Activated T-helper 1 cell treated with anti-CD3 and anti-CD28 coated beads, Interleukin-12 subunit alpha, Interleukin-12 subunit beta, Interleukin-2, Interleukin-4 antibody, amounts not matched to agents 30 ng/mL and 10 ng/mL and 1 ng/mL, durations not matched to agents 14 hours and 24 hours and 36 hours (primary cell): ENCODE measurements around the gene WDR90. TPM values are rescaled to one million over a fixed set of nuclear protein-coding genes. Genes with fewer than 3 reads are reported as not detected.

ENCODE experiments used
- DNase-seq: peaks from one replicate; pipeline ENCODE4 v3.0.0; 2021; ENCODE audit warnings: low spot score
- H3K27ac Mint-ChIP-seq: one replicate; pipeline ENCODE4 v1.8.0; 2021; ENCODE audit warnings: mild to moderate bottlenecking, mixed read lengths
- H3K27me3 Mint-ChIP-seq: one replicate; pipeline ENCODE4 v1.8.0; 2022; ENCODE audit warnings: mild to moderate bottlenecking, moderate library complexity, mixed read lengths; ENCODE audit not compliant: insufficient read depth
- H3K36me3 Mint-ChIP-seq: one replicate; pipeline ENCODE4 v1.8.0; 2021; ENCODE audit warnings: low read depth, mixed read lengths
- H3K4me1 Mint-ChIP-seq: one replicate; pipeline ENCODE4 v1.8.0; 2021; ENCODE audit warnings: low read depth, mixed read lengths
- H3K4me3 Mint-ChIP-seq: one replicate; pipeline ENCODE4 v1.8.0; 2021; ENCODE audit warnings: mild to moderate bottlenecking, moderate library complexity, mixed read lengths
- H3K9me3 Mint-ChIP-seq: one replicate; pipeline ENCODE4 v1.8.0; 2021; ENCODE audit warnings: mixed read lengths
- intact Hi-C: fragments of 100-400 bp; cut with micrococcal nuclease; formaldehyde crosslinking; loops from one replicate; pipeline ENCODE4 v1.15.1; 2024
- total RNA-seq: library from RNA; stranded (reverse); gene quantifications from 2 replicates; pipeline ENCODE4 v1.2.3, GENCODE V29; 2022

WDR90 gene
- total RNA-seq, 1 donor from 2014 or later, result 82.3 TPM

GRCh38 chr16:620700-621525, 28.3 kb upstream of the WDR90 start:
- H3K4me3 Mint-ChIP-seq, result no peak overlapping the region
- H3K27ac Mint-ChIP-seq, result no peak overlapping the region
- DNase-seq, result no peak
- intact Hi-C loops, result no loop called here
- no peaks in the 10 kb centered on the region for H3K27me3 Mint-ChIP-seq
- no peaks in the 10 kb centered on the region for H3K9me3 Mint-ChIP-seq
- no peaks in the 10 kb centered on the region for H3K4me1 Mint-ChIP-seq
- H3K36me3 Mint-ChIP-seq, result no peaks in the 10 kb centered on the region

DNA sequence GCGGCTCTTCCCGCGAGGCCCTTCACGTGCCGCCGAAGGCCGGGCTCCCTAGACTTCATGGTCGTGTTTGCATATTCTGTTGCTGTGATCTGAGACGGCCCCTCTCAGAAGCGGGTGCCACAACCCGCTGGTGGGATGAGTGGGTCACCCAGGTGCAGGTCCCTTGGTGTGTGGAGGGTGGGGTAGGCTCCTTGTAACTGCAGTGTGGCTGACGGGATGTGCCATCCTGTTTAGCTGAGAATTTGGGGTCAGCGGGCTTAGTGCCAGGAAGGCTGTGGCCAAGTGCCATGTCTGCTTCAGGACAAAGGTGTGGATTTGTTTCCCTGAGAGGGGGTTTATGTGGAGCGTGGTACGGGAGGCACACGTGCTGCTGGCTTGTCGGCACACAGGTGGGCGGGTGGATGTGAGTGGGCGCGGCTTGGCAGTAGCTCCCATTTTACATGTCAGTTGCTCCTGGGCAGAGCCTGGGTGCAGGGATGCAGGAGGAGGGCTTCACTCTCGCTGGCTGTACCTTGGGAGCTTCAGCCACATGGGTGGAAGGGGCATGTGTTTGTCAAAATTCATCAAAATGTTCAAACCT, 27.5 kb upstream of the WDR90 start:
- no peaks in the 10 kb centered on the region for H3K4me1 Mint-ChIP-seq
- H3K27me3 Mint-ChIP-seq, result no peaks in the 10 kb centered on the region
- no peak overlapping the region for H3K27ac Mint-ChIP-seq
- H3K9me3 Mint-ChIP-seq, result no peaks in the 10 kb centered on the region
- H3K36me3 Mint-ChIP-seq, result no peaks in the 10 kb centered on the region
- intact Hi-C loops, result no loop called here
- no peak overlapping the region for H3K4me3 Mint-ChIP-seq
- DNase-seq, result no peak

DNA sequence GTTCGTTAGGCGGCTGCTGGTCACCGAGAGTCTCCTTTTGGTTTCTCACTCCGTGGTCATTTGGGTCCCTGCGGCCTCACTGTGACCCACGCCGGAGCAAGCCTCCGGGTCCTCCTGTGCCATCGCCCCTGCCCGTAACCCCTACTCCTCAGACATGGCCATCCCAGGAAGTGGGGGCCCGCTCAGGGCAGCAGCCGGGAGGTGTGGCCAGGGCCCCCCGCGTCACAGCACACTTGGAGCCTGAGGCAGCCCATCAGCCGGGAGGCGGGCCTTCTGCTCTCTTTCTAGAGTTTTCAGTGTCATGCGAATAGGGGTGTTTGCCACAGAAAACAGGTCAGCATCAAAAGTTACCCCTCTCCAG, 26.3 kb upstream of the WDR90 start:
- Mint-ChIP-seq H3K27ac (no peak overlapping the region), H3K36me3 (no peaks in the 10 kb centered on the region), H3K9me3 (no peaks in the 10 kb centered on the region), H3K27me3 (no peaks in the 10 kb centered on the region), H3K4me3 (no peak overlapping the region), H3K4me1 (no peaks in the 10 kb centered on the region)
- no peak for DNase-seq
- intact Hi-C loops, result no loop called here

DNA sequence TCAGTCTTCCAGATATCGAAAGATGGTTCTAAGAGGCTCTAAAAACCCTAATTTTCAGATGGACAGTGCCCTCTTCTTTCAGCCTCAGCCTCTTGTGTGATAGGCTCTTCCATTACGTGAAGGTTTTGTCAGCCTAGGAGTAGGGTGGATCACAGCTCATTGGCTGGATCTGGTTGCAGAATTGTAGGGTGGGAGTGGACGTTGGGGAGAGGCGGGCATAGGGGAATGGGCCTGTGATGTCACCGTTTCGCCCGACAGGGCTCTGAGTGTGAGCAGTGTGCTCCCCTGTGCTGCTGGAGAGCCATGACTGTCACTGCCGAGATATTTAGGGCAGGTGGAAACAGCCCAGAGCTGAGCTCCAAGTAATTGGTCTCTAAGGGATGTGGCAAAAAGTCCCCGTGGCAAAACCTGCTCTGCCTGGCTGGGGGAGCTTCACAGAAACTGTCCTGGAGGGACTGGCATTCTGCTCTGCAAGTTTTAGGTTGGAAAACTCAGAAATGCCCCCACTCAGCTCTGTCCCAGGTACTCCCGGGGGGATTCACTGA, 24.6 kb upstream of the WDR90 start:
- Mint-ChIP-seq H3K27ac (no peak overlapping the region), H3K4me3 (no peak overlapping the region), H3K36me3 (no peaks in the 10 kb centered on the region), H3K4me1 (no peaks in the 10 kb centered on the region), H3K27me3 (no peaks in the 10 kb centered on the region), H3K9me3 (no peaks in the 10 kb centered on the region)
- intact Hi-C loops, result no loop called here
- no peak for DNase-seq

DNA sequence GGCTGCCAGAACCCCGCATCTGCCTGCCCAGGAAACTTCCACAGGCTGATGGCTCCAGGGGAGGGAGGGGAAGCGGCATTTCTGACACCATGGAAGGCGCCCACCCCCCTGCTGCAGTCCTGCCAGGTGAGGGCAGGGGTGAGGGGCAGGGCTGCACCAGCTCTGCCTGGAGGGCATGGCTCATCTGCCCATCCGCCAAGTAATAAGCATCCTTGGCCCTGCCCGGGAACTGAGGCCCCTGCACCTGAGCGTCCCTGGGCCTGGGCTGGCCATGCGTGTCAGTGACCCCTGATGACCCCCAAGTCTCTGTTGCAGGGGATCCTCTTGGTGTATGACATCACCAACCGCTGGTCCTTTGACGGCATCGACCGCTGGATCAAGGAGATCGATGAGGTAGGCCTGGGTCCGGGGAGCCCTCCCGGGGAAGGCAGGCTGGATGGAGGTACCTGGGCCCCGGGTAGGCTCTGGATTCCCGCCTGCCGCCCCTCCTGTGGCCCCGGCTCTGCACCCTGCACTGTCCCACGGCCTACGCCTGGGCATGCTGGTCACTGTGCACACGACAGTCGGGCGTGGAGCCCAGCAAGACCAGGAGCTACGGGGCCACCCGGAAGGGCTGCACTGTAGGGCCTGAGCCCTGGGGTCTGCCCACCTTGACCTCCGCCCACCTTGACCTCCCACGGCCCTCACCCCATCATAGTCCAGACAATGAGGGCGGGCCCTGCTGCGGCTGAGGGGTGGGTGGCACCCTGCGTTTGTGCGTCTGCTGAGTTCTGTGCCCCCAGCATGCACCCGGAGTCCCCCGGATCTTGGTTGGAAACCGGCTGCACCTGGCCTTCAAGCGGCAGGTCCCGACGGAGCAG, 23.8 kb upstream of the WDR90 start:
- DNase-seq, result no peak
- no peak overlapping the region for H3K4me3 Mint-ChIP-seq
- H3K4me1 Mint-ChIP-seq, result no peaks in the 10 kb centered on the region
- H3K9me3 Mint-ChIP-seq, result no peaks in the 10 kb centered on the region
- intact Hi-C loops, result no loop called here
- H3K27ac Mint-ChIP-seq, result no peak overlapping the region
- H3K27me3 Mint-ChIP-seq, result no peaks in the 10 kb centered on the region
- no peaks in the 10 kb centered on the region for H3K36me3 Mint-ChIP-seq

DNA sequence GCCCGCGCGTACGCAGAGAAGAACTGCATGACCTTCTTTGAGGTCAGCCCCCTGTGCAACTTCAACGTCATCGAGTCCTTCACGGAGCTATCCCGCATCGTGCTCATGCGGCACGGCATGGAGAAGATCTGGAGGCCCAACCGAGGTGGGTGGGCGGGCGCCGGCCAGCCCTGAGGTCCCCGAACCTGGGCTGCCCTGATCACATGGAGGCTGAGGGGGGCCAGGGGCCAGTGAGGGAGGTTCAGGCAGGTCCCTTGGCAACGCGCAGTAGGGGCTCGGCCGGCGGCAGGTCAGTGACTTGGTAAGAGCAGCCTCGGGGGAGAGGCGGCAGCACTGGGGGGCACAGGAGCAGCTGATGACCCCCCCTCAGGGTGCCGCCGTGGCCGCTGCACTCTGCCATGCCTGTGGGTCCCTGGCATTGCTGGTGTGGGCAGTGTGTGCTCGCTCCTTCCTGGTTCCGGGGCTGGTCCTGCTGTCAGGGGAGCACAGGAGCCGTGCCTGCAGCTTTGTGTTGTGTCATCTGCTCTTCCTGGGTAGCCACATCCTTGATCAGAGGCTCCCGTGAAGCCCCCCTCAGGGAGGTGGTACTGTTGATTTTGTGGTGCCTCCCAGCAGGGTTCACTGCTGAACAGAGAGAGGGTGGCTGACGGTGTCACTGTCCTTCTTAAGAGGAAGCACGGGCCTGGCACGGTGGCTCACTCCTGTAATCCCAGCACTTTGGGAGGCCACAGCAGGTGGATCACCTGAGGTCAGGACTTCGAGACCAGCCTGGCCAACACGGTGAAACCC, 23.0 kb upstream of the WDR90 start:
- H3K27ac Mint-ChIP-seq, result no peak overlapping the region
- no peaks in the 10 kb centered on the region for H3K36me3 Mint-ChIP-seq
- no peaks in the 10 kb centered on the region for H3K4me1 Mint-ChIP-seq
- H3K27me3 Mint-ChIP-seq, result no peaks in the 10 kb centered on the region
- H3K9me3 Mint-ChIP-seq, result no peaks in the 10 kb centered on the region
- H3K4me3 Mint-ChIP-seq, result no peak overlapping the region
- intact Hi-C loops, result no loop called here
- no peak for DNase-seq

- no peaks in the 10 kb centered on the region for H3K36me3 Mint-ChIP-seq
- H3K4me1 Mint-ChIP-seq, result no peaks in the 10 kb centered on the region
- H3K27ac Mint-ChIP-seq, result no peak overlapping the region
- H3K9me3 Mint-ChIP-seq, result no peaks in the 10 kb centered on the region
- H3K27me3 Mint-ChIP-seq, result no peaks in the 10 kb centered on the region
- intact Hi-C loops, result no loop called here
- no peak overlapping the region for H3K4me3 Mint-ChIP-seq
- DNase-seq, result no peak
These were observed 22.2 kb upstream of the WDR90 start for GRCh38 chr16:626787-627453.

- H3K36me3 Mint-ChIP-seq, result no peaks in the 10 kb centered on the region
- no peak overlapping the region for H3K4me3 Mint-ChIP-seq
- H3K27me3 Mint-ChIP-seq, result no peaks in the 10 kb centered on the region
- H3K4me1 Mint-ChIP-seq, result no peaks in the 10 kb centered on the region
- no peak overlapping the region for H3K27ac Mint-ChIP-seq
- DNase-seq, result no peak
- intact Hi-C loops, result no loop called here
- H3K9me3 Mint-ChIP-seq, result no peaks in the 10 kb centered on the region
These were observed 21.5 kb upstream of the WDR90 start for GRCh38 chr16:627454-628239.

DNA sequence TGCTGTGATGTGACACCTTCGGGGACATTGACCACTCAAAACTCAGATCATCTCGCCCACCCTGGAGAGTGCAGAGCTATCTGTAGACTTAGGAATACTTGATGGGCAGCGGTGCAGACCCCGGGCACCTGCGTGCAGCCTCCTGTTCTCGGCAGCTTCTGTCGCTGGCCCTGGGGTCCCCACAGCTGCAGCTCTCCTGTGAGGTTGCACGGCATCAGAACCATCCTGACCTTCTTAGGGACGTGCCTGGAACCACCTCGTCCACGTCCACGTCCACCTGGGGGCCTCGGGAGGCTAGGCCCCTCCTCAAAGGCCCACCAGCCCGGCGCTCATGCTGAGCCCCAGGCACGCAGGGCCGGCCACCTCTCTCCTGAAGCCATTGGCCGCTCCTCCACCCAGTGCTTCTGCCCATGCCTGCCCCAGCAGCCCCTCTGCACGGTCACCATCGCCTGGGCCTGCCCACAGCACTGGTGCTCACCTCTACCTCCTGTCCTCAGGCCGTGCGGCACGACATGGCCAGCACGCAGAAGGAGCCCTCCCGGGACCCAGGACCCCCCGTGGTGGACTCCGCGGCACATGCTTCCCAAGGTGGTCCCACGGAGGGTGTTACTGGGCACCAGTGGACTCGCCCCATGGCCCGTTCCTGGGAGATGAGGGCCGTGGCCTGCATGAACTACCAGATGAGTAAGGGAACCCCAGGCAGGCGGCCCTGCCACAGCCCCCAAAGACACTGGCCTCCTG, 20.7 kb upstream of the WDR90 start:
- H3K4me3 Mint-ChIP-seq, result no peak overlapping the region
- no peaks in the 10 kb centered on the region for H3K9me3 Mint-ChIP-seq
- H3K27me3 Mint-ChIP-seq, result no peaks in the 10 kb centered on the region
- no peak overlapping the region for H3K27ac Mint-ChIP-seq
- no peaks in the 10 kb centered on the region for H3K36me3 Mint-ChIP-seq
- DNase-seq, result no peak
- H3K4me1 Mint-ChIP-seq, result no peaks in the 10 kb centered on the region
- intact Hi-C loops, result no loop called here

GRCh38 chr16:629185-629832, 19.9 kb upstream of the WDR90 start:
- Mint-ChIP-seq H3K27ac (no peak overlapping the region), H3K4me1 (no peaks in the 10 kb centered on the region), H3K4me3 (no peak overlapping the region), H3K27me3 (no peaks in the 10 kb centered on the region), H3K36me3 (no peaks in the 10 kb centered on the region), H3K9me3 (no peaks in the 10 kb centered on the region)
- intact Hi-C loops, result no loop called here
- DNase-seq, result no peak

GRCh38 chr16:629833-630248, 19.3 kb upstream of the WDR90 start:
- no peak for DNase-seq
- H3K4me1 Mint-ChIP-seq, result no peaks in the 10 kb centered on the region
- H3K36me3 Mint-ChIP-seq, result no peaks in the 10 kb centered on the region
- H3K4me3 Mint-ChIP-seq, result no peak overlapping the region
- intact Hi-C loops, result no loop called here
- H3K27me3 Mint-ChIP-seq, result no peaks in the 10 kb centered on the region
- H3K9me3 Mint-ChIP-seq, result no peaks in the 10 kb centered on the region
- H3K27ac Mint-ChIP-seq, result no peak overlapping the region
